ENCODE data around the gene SF3A1. TPM values are rescaled to one million over a fixed set of nuclear protein-coding genes. Genes with fewer than 3 reads are reported as not detected.

Gene SF3A1
- total RNA-seq, 2 experiments from 2014 or later = 247 to 279 TPM

- Mint-ChIP-seq H3K27ac (peak overlapping the region; percentile 60), H3K36me3 (ENCODE audit: low read depth) (peaks cover 51% of the 10 kb centered on the region), H3K4me3 (peak overlapping the region; percentile 90), H3K4me1 (peaks cover 49% of the 10 kb centered on the region), H3K27me3 (no peaks in the 10 kb centered on the region), H3K9me3 (peaks cover 9% of the 10 kb centered on the region)
- CTCF ChIA-PET = interaction anchor here (0.7 to 4.4 kb wide), 7 partner anchors 10 to 64 kb away, joined by 3 to 17 read pairs (median 5); partner anchors contain the start of gene CASTOR1
- POLR2A ChIA-PET = interaction anchor here (0.6 to 1.2 kb wide), 4 partner anchors 9 to 59 kb away, joined by 3 read pairs; no protein-coding TSS in a partner anchor
- DNase-seq = peak; percentile 37
Observed at GRCh38 chr22:30326255-30326705, 30.4 kb downstream of the SF3A1 start.

DNA sequence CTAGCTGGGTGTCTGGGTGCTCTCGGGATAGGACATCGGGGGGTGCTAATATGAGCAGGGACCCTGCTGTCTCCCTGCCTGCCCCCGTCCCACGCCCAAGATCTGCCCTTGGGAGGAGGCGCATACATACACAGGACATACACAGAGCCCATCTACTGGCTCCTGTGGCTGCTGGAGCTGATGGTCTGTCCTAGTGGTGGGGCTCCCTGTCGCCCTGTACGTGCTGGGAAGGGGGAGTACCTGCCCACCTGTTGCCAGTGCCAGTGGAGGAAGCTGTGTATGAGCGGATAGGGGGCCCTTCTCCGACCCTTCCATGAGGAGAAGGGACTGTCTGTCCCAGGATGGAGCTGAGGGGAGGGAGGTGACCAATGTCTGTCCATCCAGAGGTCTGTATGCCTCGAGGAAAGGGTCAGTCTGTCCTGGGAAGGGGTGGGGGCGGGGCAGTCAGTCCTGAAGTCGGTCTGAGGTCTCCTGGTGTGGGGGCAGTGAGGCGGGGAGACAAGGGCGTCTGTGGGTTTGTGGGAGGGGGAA is 30.9 kb downstream of the SF3A1 start:
- H3K4me1 Mint-ChIP-seq = peaks cover 51% of the 10 kb centered on the region
- CTCF ChIA-PET = interaction anchor here (0.6 to 4.4 kb wide), 3 partner anchors 13 to 89 kb away, joined by 3 to 17 read pairs (median 3); no protein-coding TSS in a partner anchor
- peaks cover 55% of the 10 kb centered on the region for H3K36me3 Mint-ChIP-seq (ENCODE audit: low read depth)
- H3K9me3 Mint-ChIP-seq = peaks cover 9% of the 10 kb centered on the region
- H3K4me3 Mint-ChIP-seq = peak overlapping the region; percentile 90
- H3K27ac Mint-ChIP-seq = peak overlapping the region; percentile 60
- POLR2A ChIA-PET = interaction anchor here (0.9 kb wide), 1 partner anchor 8 kb away, joined by 3 read pairs; no protein-coding TSS in a partner anchor
- H3K27me3 Mint-ChIP-seq = no peaks in the 10 kb centered on the region
- no peak for DNase-seq

GRCh38 chr22:30325065-30325720 is 31.5 kb downstream of the SF3A1 start:
- ChIA-PET POLR2A (interaction anchor here (0.9 kb wide), 1 partner anchor 7 kb away, joined by 3 read pairs; no protein-coding TSS in a partner anchor), CTCF (interaction anchor here (0.6 to 4.4 kb wide), 7 partner anchors 11 to 89 kb away, joined by 3 to 17 read pairs (median 4); no protein-coding TSS in a partner anchor)
- Mint-ChIP-seq H3K27me3 (no peaks in the 10 kb centered on the region), H3K27ac (peak overlapping the region; percentile 60), H3K4me1 (peaks cover 56% of the 10 kb centered on the region), H3K4me3 (peak overlapping the region; percentile 90), H3K9me3 (peaks cover 9% of the 10 kb centered on the region), H3K36me3 (ENCODE audit: low read depth) (peaks cover 54% of the 10 kb centered on the region)
- no peak for DNase-seq

GRCh38 chr22:30324014-30324730 is 32.5 kb downstream of the SF3A1 start:
- peak; percentile 71 for DNase-seq
- CTCF ChIA-PET = interaction anchor here (0.6 to 4.4 kb wide), 12 partner anchors 9 to 1281 kb away, joined by 3 to 17 read pairs (median 4); no protein-coding TSS in a partner anchor
- H3K36me3 Mint-ChIP-seq (ENCODE audit: low read depth) = peaks cover 57% of the 10 kb centered on the region
- H3K4me1 Mint-ChIP-seq = peaks cover 66% of the 10 kb centered on the region
- peak overlapping the region; percentile 90 for H3K4me3 Mint-ChIP-seq
- peak overlapping the region; percentile 60 for H3K27ac Mint-ChIP-seq
- POLR2A ChIA-PET = no interaction called here
- H3K27me3 Mint-ChIP-seq = no peaks in the 10 kb centered on the region
- H3K9me3 Mint-ChIP-seq = peaks cover 9% of the 10 kb centered on the region

DNA sequence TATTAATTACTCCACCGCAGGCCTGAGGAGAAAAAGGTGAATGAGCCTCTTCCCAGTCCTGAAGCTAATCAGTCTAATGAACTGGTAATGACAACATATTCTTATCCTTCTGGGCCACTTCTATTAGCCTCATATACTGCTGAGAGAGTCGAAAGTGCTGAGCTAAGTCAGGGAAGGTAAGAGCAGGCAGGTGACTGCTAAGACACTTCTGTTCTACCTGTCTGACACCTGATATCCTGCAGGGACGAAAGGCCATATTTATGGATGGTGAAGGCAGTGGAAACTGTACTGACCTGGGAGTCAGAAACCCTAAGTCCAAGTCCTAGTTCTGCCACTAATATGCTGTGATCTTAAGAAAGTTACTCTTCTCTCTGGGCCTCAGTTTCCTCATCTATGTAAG is 33.4 kb downstream of the SF3A1 start:
- Mint-ChIP-seq H3K9me3 (peaks cover 9% of the 10 kb centered on the region), H3K4me3 (no peak overlapping the region), H3K27me3 (no peaks in the 10 kb centered on the region), H3K27ac (no peak overlapping the region), H3K4me1 (peaks cover 76% of the 10 kb centered on the region), H3K36me3 (ENCODE audit: low read depth) (peaks cover 64% of the 10 kb centered on the region)
- CTCF ChIA-PET = interaction anchor here (0.6 to 4.4 kb wide), 7 partner anchors 9 to 42 kb away, joined by 3 to 17 read pairs (median 5); no protein-coding TSS in a partner anchor
- no peak for DNase-seq
- POLR2A ChIA-PET = no interaction called here

- ChIA-PET POLR2A (no interaction called here), CTCF (interaction anchor here (0.7 to 1.4 kb wide), 3 partner anchors 9 to 217 kb away, joined by 3 read pairs; no protein-coding TSS in a partner anchor)
- DNase-seq = no peak
- peaks cover 78% of the 10 kb centered on the region for H3K36me3 Mint-ChIP-seq (ENCODE audit: low read depth)
- H3K4me1 Mint-ChIP-seq = peaks cover 82% of the 10 kb centered on the region
- H3K9me3 Mint-ChIP-seq = peaks cover 9% of the 10 kb centered on the region
- H3K27me3 Mint-ChIP-seq = no peaks in the 10 kb centered on the region
- H3K27ac Mint-ChIP-seq = peak overlapping the region; percentile 57
- no peak overlapping the region for H3K4me3 Mint-ChIP-seq
Observed at GRCh38 chr22:30321461-30321860, 35.2 kb downstream of the SF3A1 start.

DNA sequence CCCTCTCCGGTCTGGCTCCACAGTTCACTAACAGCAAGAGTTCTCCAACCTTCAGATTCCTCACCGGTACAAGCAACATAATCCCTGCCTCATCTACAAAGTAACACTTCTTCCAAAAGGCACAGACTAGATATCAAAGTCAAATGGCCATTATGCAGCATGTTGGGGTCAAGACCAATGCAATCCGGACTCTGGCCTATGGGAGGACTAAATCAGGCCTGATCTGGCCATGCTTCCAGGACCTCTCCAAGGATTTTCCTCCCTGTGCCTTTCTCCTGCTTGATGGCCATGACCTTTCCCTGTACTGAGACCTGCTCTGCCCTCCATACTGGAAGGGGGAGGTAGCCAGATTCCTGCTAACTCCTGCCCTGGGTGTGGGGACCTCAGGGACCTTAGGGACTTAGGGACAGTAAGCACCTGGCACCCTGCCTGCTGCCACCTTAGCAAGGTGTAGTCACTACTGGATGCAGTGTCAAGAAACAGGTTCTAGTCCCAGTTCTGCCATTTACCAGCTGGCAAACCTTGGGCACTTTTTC is 36.6 kb downstream of the SF3A1 start:
- Mint-ChIP-seq H3K36me3 (ENCODE audit: low read depth) (peaks cover 82% of the 10 kb centered on the region), H3K4me1 (peaks cover 88% of the 10 kb centered on the region), H3K4me3 (no peak overlapping the region), H3K9me3 (peaks cover 9% of the 10 kb centered on the region), H3K27ac (no peak overlapping the region), H3K27me3 (no peaks in the 10 kb centered on the region)
- POLR2A ChIA-PET = no interaction called here
- DNase-seq = no peak
- CTCF ChIA-PET = interaction anchor here (0.7 to 1.4 kb wide), 3 partner anchors 8 to 277 kb away, joined by 3 read pairs; partner anchors contain the start of gene CASTOR1

GRCh38 chr22:30318799-30319419 is 37.8 kb downstream of the SF3A1 start:
- peaks cover 77% of the 10 kb centered on the region for H3K36me3 Mint-ChIP-seq (ENCODE audit: low read depth)
- H3K27me3 Mint-ChIP-seq = no peaks in the 10 kb centered on the region
- DNase-seq = no peak
- ChIA-PET CTCF (interaction anchor here (1.0 to 1.4 kb wide), 2 partner anchors 10 to 30 kb away, joined by 3 read pairs; partner anchors contain the start of gene CASTOR1), POLR2A (interaction anchor here (0.5 kb wide), 1 partner anchor 381 kb away, joined by 5 read pairs; no protein-coding TSS in a partner anchor)
- H3K27ac Mint-ChIP-seq = peak overlapping the region; percentile 14
- H3K9me3 Mint-ChIP-seq = peaks cover 5% of the 10 kb centered on the region
- peaks cover 88% of the 10 kb centered on the region for H3K4me1 Mint-ChIP-seq
- no peak overlapping the region for H3K4me3 Mint-ChIP-seq

DNA sequence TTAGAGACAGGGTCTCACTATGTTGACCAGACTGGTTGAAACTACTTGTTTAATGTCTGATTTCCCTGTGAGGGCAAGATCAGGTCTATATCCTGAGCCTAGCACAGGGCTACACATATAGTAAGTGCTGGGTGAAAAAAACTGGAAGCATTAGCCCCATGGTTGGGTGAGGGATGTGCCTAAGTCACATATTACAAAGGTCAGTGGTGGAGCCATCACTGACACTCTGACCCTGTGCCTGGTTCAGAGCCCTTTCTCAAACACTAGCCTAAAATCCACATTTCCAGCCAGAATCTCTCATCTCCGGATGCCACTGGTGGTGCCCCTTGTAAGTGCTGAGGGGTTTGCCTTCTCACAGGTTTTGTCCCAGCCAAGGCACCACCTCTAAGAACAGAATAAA is 38.9 kb downstream of the SF3A1 start:
- ChIA-PET POLR2A (interaction anchor here (0.7 kb wide), 1 partner anchor 8 kb away, joined by 3 read pairs; no protein-coding TSS in a partner anchor), CTCF (interaction anchor here (0.6 to 1.0 kb wide), 3 partner anchors 17 to 30 kb away, joined by 3 to 4 read pairs (median 3); no protein-coding TSS in a partner anchor)
- DNase-seq = no peak
- H3K27ac Mint-ChIP-seq = no peak overlapping the region
- H3K9me3 Mint-ChIP-seq = no peaks in the 10 kb centered on the region
- H3K27me3 Mint-ChIP-seq = no peaks in the 10 kb centered on the region
- no peak overlapping the region for H3K4me3 Mint-ChIP-seq
- peaks cover 76% of the 10 kb centered on the region for H3K36me3 Mint-ChIP-seq (ENCODE audit: low read depth)
- H3K4me1 Mint-ChIP-seq = peaks cover 87% of the 10 kb centered on the region

DNA sequence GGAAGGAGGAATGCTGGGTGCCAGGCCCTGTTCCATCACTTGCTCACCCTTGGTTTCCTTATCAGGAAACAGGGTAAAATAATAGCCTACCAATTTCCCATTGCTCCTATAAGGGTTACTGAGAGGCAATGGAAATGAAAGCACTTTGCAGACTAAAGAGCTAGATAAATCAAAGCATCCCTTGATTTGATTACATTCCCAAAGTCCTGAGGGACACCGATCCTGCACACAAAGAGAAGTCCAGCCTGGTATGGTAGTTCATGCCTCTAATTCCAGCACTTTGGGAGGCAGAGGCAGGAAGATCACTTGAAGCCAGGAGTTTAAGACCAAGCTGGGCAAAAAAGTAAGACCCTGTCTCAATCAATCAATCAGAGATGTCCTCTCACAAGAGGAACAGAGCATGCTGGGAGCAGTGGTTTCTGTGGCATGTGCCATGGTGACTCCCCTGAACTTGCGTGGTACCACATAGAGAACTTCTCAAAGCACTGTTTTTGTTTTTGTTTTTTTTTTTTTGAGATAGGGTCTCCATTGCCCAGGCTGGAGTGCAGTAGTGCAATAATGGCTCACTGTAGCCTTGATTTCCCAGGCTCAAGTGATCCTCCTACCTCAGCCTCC is 40.6 kb downstream of the SF3A1 start:
- H3K27ac Mint-ChIP-seq = peak overlapping the region; percentile 13
- no peak for DNase-seq
- no peaks in the 10 kb centered on the region for H3K9me3 Mint-ChIP-seq
- peaks cover 79% of the 10 kb centered on the region for H3K36me3 Mint-ChIP-seq (ENCODE audit: low read depth)
- peaks cover 93% of the 10 kb centered on the region for H3K4me1 Mint-ChIP-seq
- no peaks in the 10 kb centered on the region for H3K27me3 Mint-ChIP-seq
- no peak overlapping the region for H3K4me3 Mint-ChIP-seq
- ChIA-PET CTCF (interaction anchor here (1.0 to 1.4 kb wide), 3 partner anchors 20 to 71 kb away, joined by 3 to 4 read pairs (median 3); partner anchors contain the start of gene RNF215), POLR2A (no interaction called here)

DNA sequence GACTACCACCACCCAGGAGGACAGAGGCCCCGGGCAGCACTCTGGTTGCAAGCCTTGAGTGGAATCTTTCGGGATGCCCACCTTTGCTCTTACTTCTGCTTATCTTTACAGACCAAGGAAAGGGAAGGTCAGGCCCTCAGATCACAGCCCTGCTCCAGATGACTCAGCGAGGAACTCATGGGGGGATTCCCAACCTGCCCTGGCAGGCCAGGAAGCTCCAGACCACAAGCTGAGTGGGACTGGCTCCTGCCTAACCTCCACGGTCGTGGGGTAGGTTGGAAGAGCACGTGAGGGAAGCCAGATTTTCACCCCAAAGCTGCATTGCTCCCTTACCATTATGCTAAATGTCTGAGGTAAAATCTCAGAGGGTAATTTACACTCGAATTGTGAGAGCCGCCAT is 41.8 kb downstream of the SF3A1 start:
- Mint-ChIP-seq H3K27me3 (no peaks in the 10 kb centered on the region), H3K9me3 (no peaks in the 10 kb centered on the region), H3K27ac (peak overlapping the region; percentile 79), H3K36me3 (ENCODE audit: low read depth) (peaks cover 83% of the 10 kb centered on the region), H3K4me3 (no peak overlapping the region), H3K4me1 (peaks cover 97% of the 10 kb centered on the region)
- DNase-seq = no peak
- ChIA-PET POLR2A (interaction anchor here (0.6 kb wide), 1 partner anchor 69 kb away, joined by 3 read pairs; no protein-coding TSS in a partner anchor), CTCF (interaction anchor here (1.0 to 1.8 kb wide), 6 partner anchors 9 to 111 kb away, joined by 3 to 5 read pairs (median 4); partner anchors contain the start of genes MTFP1 and RNF215)
